ENCODE results near the gene PNPLA8. TPM values are rescaled to one million over a fixed set of nuclear protein-coding genes. Genes with fewer than 3 reads are reported as not detected.

The PNPLA8 gene
- total and polyA plus RNA-seq, 2 donors (not counting 3 experiments of a cell fraction or from before 2014, with no cell fraction given): 5.9 to 19.9 TPM

DNA sequence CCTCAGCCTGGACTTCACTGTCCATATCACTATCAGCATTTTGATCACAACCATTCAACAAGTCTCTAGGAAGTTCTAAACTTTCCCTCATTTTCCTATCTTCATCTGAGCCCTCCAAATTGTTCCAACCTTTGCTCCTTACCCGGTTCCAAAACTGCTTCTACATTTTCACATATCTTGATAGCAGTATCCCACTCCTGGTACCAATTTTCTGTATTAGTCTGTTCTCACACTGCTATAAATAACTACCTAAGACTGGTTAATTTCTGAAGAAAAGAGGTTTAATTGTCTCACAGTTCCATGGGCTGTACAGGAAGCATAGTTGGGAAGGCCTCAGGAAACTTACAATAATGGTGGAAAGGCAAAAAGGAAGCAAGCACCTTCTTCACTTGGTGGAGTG is 31.7 kb upstream of the PNPLA8 start:
- TF ChIP-seq FOS (IDR thresholded peaks at IDR 0.05; ENCODE audit: borderline replicate concordance, insufficient read depth, low read length): no peak
- no peak for TF ChIP-seq MYC (IDR thresholded peaks at IDR 0.05; ENCODE audit: low read depth, low read length)
- no peak for TF ChIP-seq POLR2AphosphoS5 (IDR thresholded peaks at IDR 0.05; ENCODE audit: insufficient read depth, low read depth, low read length)
- TF ChIP-seq EZH2 (IDR thresholded peaks at IDR 0.05; ENCODE audit: borderline replicate concordance, low read depth, low read length, severe bottlenecking): no peak
- TF ChIP-seq POLR2A (IDR thresholded peaks at IDR 0.05; ENCODE audit: low read depth, low read length): no peak
- TF ChIP-seq, protein P1, sequence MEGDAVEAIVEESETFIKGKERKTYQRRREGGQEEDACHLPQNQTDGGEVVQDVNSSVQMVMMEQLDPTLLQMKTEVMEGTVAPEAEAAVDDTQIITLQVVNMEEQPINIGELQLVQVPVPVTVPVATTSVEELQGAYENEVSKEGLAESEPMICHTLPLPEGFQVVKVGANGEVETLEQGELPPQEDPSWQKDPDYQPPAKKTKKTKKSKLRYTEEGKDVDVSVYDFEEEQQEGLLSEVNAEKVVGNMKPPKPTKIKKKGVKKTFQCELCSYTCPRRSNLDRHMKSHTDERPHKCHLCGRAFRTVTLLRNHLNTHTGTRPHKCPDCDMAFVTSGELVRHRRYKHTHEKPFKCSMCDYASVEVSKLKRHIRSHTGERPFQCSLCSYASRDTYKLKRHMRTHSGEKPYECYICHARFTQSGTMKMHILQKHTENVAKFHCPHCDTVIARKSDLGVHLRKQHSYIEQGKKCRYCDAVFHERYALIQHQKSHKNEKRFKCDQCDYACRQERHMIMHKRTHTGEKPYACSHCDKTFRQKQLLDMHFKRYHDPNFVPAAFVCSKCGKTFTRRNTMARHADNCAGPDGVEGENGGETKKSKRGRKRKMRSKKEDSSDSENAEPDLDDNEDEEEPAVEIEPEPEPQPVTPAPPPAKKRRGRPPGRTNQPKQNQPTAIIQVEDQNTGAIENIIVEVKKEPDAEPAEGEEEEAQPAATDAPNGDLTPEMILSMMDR (IDR thresholded peaks at IDR 0.05; ENCODE audit: extremely low read depth in 1 of 2, insufficient read depth in 1 of 2, low read depth in 1 of 2, low read length in 2 of 2): no peak
- TF ChIP-seq GATA2 (IDR thresholded peaks at IDR 0.05; ENCODE audit: insufficient read depth, insufficient read length, low read depth, low read length): no peak
- TF ChIP-seq JUN (IDR thresholded peaks at IDR 0.05; ENCODE audit: borderline replicate concordance, insufficient read depth, insufficient read length, low read depth): no peak
- TF ChIP-seq, protein P2, sequence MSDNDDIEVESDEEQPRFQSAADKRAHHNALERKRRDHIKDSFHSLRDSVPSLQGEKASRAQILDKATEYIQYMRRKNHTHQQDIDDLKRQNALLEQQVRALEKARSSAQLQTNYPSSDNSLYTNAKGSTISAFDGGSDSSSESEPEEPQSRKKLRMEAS (IDR thresholded peaks at IDR 0.05; ENCODE audit: insufficient read depth, insufficient read length): no peak
- intact Hi-C loops (cut with micrococcal nuclease) (no loop called here), dilution Hi-C loops (cut with MboI; ENCODE audit: extremely low pct_ligation_motif_present, low sequenced_read_pairs) (no loop called here)
- no peak overlapping the region for H3K9ac ChIP-seq (replicated peaks; ENCODE audit: extremely low read depth, insufficient read depth, low read length)
- no peak overlapping the region for H3K4me2 ChIP-seq (ENCODE audit: insufficient read depth, low read length)
- H4K20me1 ChIP-seq (replicated peaks; ENCODE audit: control insufficient read depth, extremely low read depth, insufficient read depth, low read length): no peaks in the 10 kb centered on the region
- no TSS peak for BruUV-seq (replicated peaks)
- H3K36me3 ChIP-seq (ENCODE audit: control insufficient read depth in 2 of 2, extremely low read depth in 1 of 2, insufficient read depth in 2 of 2, low read length in 2 of 2): no peaks in the 10 kb centered on the region
- H3K9me1 ChIP-seq (replicated peaks; ENCODE audit: control insufficient read depth, extremely low read depth, insufficient read depth, low read length): no peaks in the 10 kb centered on the region
- FAIRE-seq (no peak), DNase-seq (ENCODE audit: low read depth, low spot score) (no peak)
- no peak overlapping the region for H3K27ac ChIP-seq (ENCODE audit: insufficient read depth, low read depth, low read length)
- H3K4me3 ChIP-seq (replicated peaks in 1 of 3; ENCODE audit: insufficient read depth in 1 of 3, low read depth in 1 of 3, low read length in 3 of 3): no peak overlapping the region
- POLR2A ChIA-PET: no interaction called here
- H3K4me1 ChIP-seq (ENCODE audit: control insufficient read depth, extremely low read depth, insufficient read depth, low read length): no peaks in the 10 kb centered on the region
- no peak overlapping the region for H2AFZ ChIP-seq (ENCODE audit: low read depth, low read length)
- H3K27me3 ChIP-seq (ENCODE audit: control insufficient read depth in 2 of 2, insufficient read depth in 2 of 2, low read length in 2 of 2): no peaks in the 10 kb centered on the region
- CTCF ChIA-PET: no interaction called here
- no peaks in the 10 kb centered on the region for H3K79me2 ChIP-seq (ENCODE audit: control insufficient read depth, insufficient read depth, low read length)
- H3K9me3 ChIP-seq (replicated peaks; ENCODE audit: control insufficient read depth, insufficient read depth, low read length): peaks cover 2% of the 10 kb centered on the region

Data from endothelial cell of umbilical vein (primary cell).